GM12878 (cell line): ENCODE results near the gene CMTM1. TPM values are rescaled to one million over a fixed set of nuclear protein-coding genes. Genes with fewer than 3 reads are reported as not detected.
"Not testable (repeated sequence)": the region's sequence is repeated elsewhere in the genome, so short reads cannot be mapped to it uniquely, and the experiment has no call there.

Experiments
- ATAC-seq: fragments of 200-7000 bp; cut with Tn5 transposase; 3 replicates; pipeline ENCODE4 v1.9.1; 2020; ENCODE audit warnings: mild to moderate bottlenecking, moderate library complexity
- BruUV-seq: library from RNA; stranded (reverse); fragments of 400-500 nt; replicated peaks from 2 replicates; lab custom pipeline; 2021; lab: Mats Ljungman, UMichigan
- CTCF ChIA-PET: fragments of 300-600 bp; sonication (Branson Sonifier 250); formaldehyde crosslinking; extraction: SDS; loops from one replicate; lab custom pipeline; 2021; ENCODE audit warnings: inconsistent platforms; lab: Yijun Ruan, JAX
- POLR2A ChIA-PET: fragments of 350-600 bp; formaldehyde crosslinking; extraction: SDS; loops from one replicate; lab custom pipeline; 2021; ENCODE audit warnings: inconsistent platforms; lab: Charles Lee
- RAD21 ChIA-PET: fragments of 300-600 bp; sonication (Branson Sonifier 250); formaldehyde crosslinking; loops from one replicate; lab custom pipeline; 2023; ENCODE audit warnings: antibody characterized with exemption; ENCODE audit not compliant: unreplicated experiment; lab: Charles Lee
- SMC1A ChIA-PET: fragments of 300-600 bp; sonication (Branson Sonifier 250); formaldehyde crosslinking; loops from one replicate; lab custom pipeline; 2023; ENCODE audit not compliant: unreplicated experiment, uncharacterized antibody; lab: Charles Lee
- DNase-seq: peaks from one replicate; pipeline ENCODE4 v3.0.0-alpha.2; 2011; ENCODE audit warnings: low read depth, low spot score
- FAIRE-seq: peaks from 3 replicates; lab custom pipeline; 2011; peaks lifted over from hg19 to GRCh38; lab: Jason Lieb, UNC
- H2AFZ ChIP-seq: 2 replicates; pipeline ENCODE4 v1.6.0; 2011; ENCODE audit warnings: low read depth, low read length, control low read depth; ENCODE audit not compliant: control insufficient read depth
- H3K27ac ChIP-seq: 2 replicates; pipeline ENCODE4 v1.5.1; 2011; ENCODE audit warnings: control low read depth; ENCODE audit not compliant: control insufficient read depth, insufficient read depth
- H3K27me3 ChIP-seq, 2 experiments: replicated peaks in 1 of 2; 2 replicates each; pipeline versions ENCODE4 v1.6.0 to v1.6.1; 2011; ENCODE audit warnings: low read length in 1 of 2; ENCODE audit not compliant: control insufficient read depth in 2 of 2, insufficient read depth in 2 of 2
- H3K36me3 ChIP-seq, 2 experiments: 2 replicates each; pipeline ENCODE4 v1.5.1; 2011; ENCODE audit warnings: low read length in 1 of 2; ENCODE audit not compliant: control insufficient read depth in 2 of 2, insufficient read depth in 2 of 2
- H3K4me1 ChIP-seq: 2 replicates; pipeline ENCODE4 v1.6.1; 2011; ENCODE audit warnings: mild to moderate bottlenecking, low read length, moderate library complexity, mixed read lengths; ENCODE audit not compliant: control insufficient read depth, insufficient read depth
- H3K4me2 ChIP-seq: 2 replicates; pipeline ENCODE4 v1.6.0; 2011; ENCODE audit warnings: control low read depth; ENCODE audit not compliant: control insufficient read depth, insufficient read depth
- H3K4me3 ChIP-seq: fragments of 200-600 bp; sonication (generic); 2 replicates; pipeline ENCODE4 v1.5.1; 2016
- H3K79me2 ChIP-seq: 2 replicates; pipeline ENCODE4 v1.6.0; 2011; ENCODE audit warnings: low read length; ENCODE audit not compliant: control insufficient read depth, insufficient read depth
- H3K9ac ChIP-seq: 2 replicates; pipeline ENCODE4 v1.8.0; 2011; ENCODE audit warnings: low read length, control low read depth, mixed read lengths; ENCODE audit not compliant: control insufficient read depth, insufficient read depth
- H3K9me3 ChIP-seq: replicated peaks from 3 replicates; pipeline ENCODE4 v1.5.1; 2011; ENCODE audit warnings: mild to moderate bottlenecking, low read length; ENCODE audit not compliant: control insufficient read depth, insufficient read depth
- H4K20me1 ChIP-seq: 2 replicates; pipeline ENCODE4 v1.6.0; 2011; ENCODE audit not compliant: control insufficient read depth, insufficient read depth
- DPF2 ChIP-seq: fragments of 450-650 bp; IDR thresholded peaks from 2 replicates; pipeline ENCODE4 v1.6.1; 2017; ENCODE audit warnings: mild to moderate bottlenecking
- POLR2AphosphoS5 ChIP-seq: IDR thresholded peaks from 2 replicates; pipeline ENCODE4 v1.6.1; 2011; ENCODE audit warnings: mild to moderate bottlenecking, low read length, inconsistent platforms
- ZBED1 ChIP-seq: IDR thresholded peaks from 2 replicates; pipeline ENCODE4 v1.6.1; 2016; ENCODE audit warnings: borderline replicate concordance
- WGBS: methylation state at CpG from one replicate; pipeline ENCODE4 v1.1.6; 2016; ENCODE audit warnings: low lambda C conversion rate; ENCODE audit not compliant: insufficient replicate concordance, insufficient coverage; ENCODE audit errors: missing lambda C conversion rate; 5-methylcytosine and 5-hydroxymethylcytosine counted together
- in situ Hi-C: fragments of 300-500 bp; cut with MboI; formaldehyde crosslinking; loops from 9 replicates; pipeline ENCODE4 v1.14.3; 2018; ENCODE audit warnings: mixed read lengths
- intact Hi-C: fragments of 100-400 bp; cut with micrococcal nuclease; formaldehyde crosslinking; loops from one replicate; pipeline ENCODE4 v1.14.2; 2022; ENCODE audit not compliant: unreplicated experiment
- polyA plus RNA-seq, 11 experiments: library from polyadenylated mRNA; depleted of rRNA in 4 of 11; unstranded in 6 of 11; stranded (reverse) in 5 of 11; fragments of >200 nt; fragmentation: Nextera tagmentation in 4 of 11; fragmentation: Illumina TruSeq in 1 of 11; extraction: Ambion mirVana in 4 of 11; extraction: Trizol in 1 of 11; gene quantifications; 1 replicate in 1 of 11; 2 replicates in 10 of 11; pipeline versions ENCODE4 v1.2.1 to v1.2.3, GENCODE V29; 2011 to 2016; ENCODE audit warnings: inconsistent platforms in 2 of 11, missing spikeins in 2 of 11, low read depth in 1 of 11
- total RNA-seq, 4 experiments: library from RNA; depleted of rRNA in 3 of 4; stranded (reverse); fragments of >200 nt in 3 of 4; fragmentation: Illumina TruSeq in 1 of 4; extraction: Trizol in 1 of 4; gene quantifications; 2 replicates each; pipeline versions ENCODE4 v1.2.1 to v1.2.3, GENCODE V29; 2013 to 2021
- TF ChIP-seq, protein P1 (sequence below): fragments of 450-650 bp; formaldehyde crosslinking; IDR thresholded peaks from 2 replicates; pipeline ENCODE4 v1.5.0; 2022; ENCODE audit warnings: mild to moderate bottlenecking, missing genetic modification characterization

The CMTM1 gene
- total and polyA plus RNA-seq, 10 of the 15 experiments (the other 5 are each of a cell fraction or from before 2014, with no cell fraction given) = 0.09 to 3.0 (median 1.4) TPM; not detected in 2

DNA sequence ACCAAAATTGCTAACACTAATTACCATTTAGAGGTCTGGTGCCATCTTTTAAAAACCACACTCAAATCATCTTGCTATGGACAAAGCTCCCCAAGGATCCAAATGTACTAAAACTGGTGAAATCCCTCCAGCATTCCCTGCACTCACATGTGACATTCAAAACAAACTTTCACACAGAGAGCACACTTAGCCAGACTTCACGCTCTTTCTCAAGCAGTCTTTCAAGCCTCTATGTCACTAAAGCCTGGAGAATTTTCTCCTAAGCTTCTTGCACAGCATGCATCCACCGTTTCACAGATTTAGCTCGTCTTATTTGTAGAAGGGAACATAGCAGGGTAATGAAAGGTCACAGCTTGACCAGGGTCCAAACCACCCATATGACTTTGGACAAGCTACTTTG is 57.5 kb downstream of the CMTM1 start:
- no peak for TF ChIP-seq DPF2
- TF ChIP-seq, protein P1, sequence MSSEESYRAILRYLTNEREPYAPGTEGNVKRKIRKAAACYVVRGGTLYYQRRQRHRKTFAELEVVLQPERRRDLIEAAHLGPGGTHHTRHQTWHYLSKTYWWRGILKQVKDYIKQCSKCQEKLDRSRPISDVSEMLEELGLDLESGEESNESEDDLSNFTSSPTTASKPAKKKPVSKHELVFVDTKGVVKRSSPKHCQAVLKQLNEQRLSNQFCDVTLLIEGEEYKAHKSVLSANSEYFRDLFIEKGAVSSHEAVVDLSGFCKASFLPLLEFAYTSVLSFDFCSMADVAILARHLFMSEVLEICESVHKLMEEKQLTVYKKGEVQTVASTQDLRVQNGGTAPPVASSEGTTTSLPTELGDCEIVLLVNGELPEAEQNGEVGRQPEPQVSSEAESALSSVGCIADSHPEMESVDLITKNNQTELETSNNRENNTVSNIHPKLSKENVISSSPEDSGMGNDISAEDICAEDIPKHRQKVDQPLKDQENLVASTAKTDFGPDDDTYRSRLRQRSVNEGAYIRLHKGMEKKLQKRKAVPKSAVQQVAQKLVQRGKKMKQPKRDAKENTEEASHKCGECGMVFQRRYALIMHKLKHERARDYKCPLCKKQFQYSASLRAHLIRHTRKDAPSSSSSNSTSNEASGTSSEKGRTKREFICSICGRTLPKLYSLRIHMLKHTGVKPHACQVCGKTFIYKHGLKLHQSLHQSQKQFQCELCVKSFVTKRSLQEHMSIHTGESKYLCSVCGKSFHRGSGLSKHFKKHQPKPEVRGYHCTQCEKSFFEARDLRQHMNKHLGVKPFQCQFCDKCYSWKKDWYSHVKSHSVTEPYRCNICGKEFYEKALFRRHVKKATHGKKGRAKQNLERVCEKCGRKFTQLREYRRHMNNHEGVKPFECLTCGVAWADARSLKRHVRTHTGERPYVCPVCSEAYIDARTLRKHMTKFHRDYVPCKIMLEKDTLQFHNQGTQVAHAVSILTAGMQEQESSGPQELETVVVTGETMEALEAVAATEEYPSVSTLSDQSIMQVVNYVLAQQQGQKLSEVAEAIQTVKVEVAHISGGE (CRISPR knock-in tag) = no peak
- no peak for TF ChIP-seq POLR2AphosphoS5
- no peak for TF ChIP-seq ZBED1
- H3K4me1 ChIP-seq = no peaks in the 10 kb centered on the region
- ATAC-seq = no peak
- DNase-seq = no peak
- no peak for FAIRE-seq
- H3K4me3 ChIP-seq = no peak overlapping the region
- POLR2A ChIA-PET = no interaction called here
- intact Hi-C loops (no loop called here), in situ Hi-C loops (no loop called here)
- no peaks in the 10 kb centered on the region for H4K20me1 ChIP-seq
- SMC1A ChIA-PET = interaction anchor here (0.9 kb wide), 1 partner anchor 244 kb away, joined by 3 read pairs; no protein-coding TSS in a partner anchor
- BruUV-seq = no TSS peak
- no peaks in the 10 kb centered on the region for H3K79me2 ChIP-seq
- H3K4me2 ChIP-seq = no peak overlapping the region
- peaks cover 0 to 4% of the 10 kb centered on the region in 2 experiments; a peak in 2 of 4 replicates for H3K27me3 ChIP-seq
- WGBS = 25% methylated on average over 3 of the region's 3 CpGs
- no peak overlapping the region for H3K27ac ChIP-seq
- no peak overlapping the region for H3K9ac ChIP-seq
- no peak overlapping the region for H2AFZ ChIP-seq
- RAD21 ChIA-PET = no interaction called here
- no peaks in the 10 kb centered on the region for H3K9me3 ChIP-seq
- no peaks in the 10 kb centered on the region for H3K36me3 ChIP-seq
- CTCF ChIA-PET = interaction anchor here (1.1 to 1.6 kb wide), 4 partner anchors 27 to 217 kb away, joined by 3 to 4 read pairs (median 4); no protein-coding TSS in a partner anchor

DNA sequence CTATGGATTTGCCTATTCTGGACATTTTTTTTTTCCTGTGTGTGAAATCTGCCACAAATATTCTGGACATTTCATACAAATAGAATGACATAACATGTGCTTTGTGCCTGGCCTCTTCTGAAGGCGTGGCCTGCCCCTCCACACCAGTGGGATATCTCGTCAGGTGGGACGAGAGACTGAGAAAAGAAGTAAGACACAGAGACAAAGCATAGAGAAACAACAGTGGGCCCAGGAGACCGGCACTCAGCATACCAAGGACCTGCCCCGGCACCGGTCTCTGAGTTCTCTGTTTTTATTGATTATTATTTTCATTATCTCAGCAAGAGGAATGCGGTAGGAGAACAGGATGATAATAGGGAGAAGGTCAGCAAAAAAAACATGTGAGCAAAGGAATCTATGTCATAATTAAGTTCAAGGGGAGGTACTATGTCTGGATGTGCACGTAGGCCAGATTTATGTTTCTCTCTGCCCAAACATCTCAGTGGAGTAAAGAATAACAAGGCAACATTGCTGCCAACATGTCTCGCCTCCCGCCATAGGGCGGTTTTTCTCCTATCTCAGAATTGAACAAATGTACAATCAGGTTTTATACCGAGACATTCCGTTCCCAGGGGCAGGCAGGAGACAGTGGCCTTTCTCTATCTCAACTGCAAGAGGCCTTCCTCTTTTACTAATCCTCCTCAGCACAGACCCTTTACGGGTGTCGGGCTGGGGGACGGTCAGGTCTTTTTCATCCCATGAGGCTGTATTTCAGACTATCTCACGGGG is 61.6 kb downstream of the CMTM1 start:
- H3K27ac ChIP-seq, FAIRE-seq, H4K20me1 ChIP-seq, CTCF ChIA-PET, H3K4me3 ChIP-seq, ATAC-seq, H3K9ac ChIP-seq, H3K79me2 ChIP-seq, intact Hi-C loops, POLR2A ChIA-PET, H2AFZ ChIP-seq, SMC1A ChIA-PET, H3K9me3 ChIP-seq, in situ Hi-C loops, H3K4me2 ChIP-seq, RAD21 ChIA-PET, H3K4me1 ChIP-seq, H3K36me3 ChIP-seq, DNase-seq, BruUV-seq, H3K27me3 ChIP-seq: not testable (repeated sequence)
- 60% methylated on average over 17 of the region's 17 CpGs for WGBS
